Measurements from ENCODE around the gene TPCN1.

GRCh38 chr12:113315358-113315757, 94.1 kb downstream of the TPCN1 start:
- TF ChIP-seq CTCF (IDR thresholded peaks at IDR 0.05), result no peak
- no peak for TF ChIP-seq EP300 (IDR thresholded peaks at IDR 0.05; ENCODE audit: low read depth)

Data from transverse colon (tissue), 3 donors.